HepG2 (cell line): ENCODE data around the gene GALNT18. TPM values are rescaled to one million over a fixed set of nuclear protein-coding genes. Genes with fewer than 3 reads are reported as not detected.

ENCODE experiments used
- ATAC-seq: fragments of 200-7000 bp; cut with Tn5 transposase; 3 replicates; pipeline ENCODE4 v1.9.1; 2020; ENCODE audit warnings: mild to moderate bottlenecking, moderate library complexity
- BruUV-seq: library from RNA; stranded (reverse); fragments of 400-500 nt; replicated peaks from 2 replicates; lab custom pipeline; 2021; lab: Mats Ljungman, UMichigan
- CTCF ChIA-PET: fragments of 300-600 bp; formaldehyde crosslinking; extraction: SDS; loops from one replicate; lab custom pipeline; 2021; ENCODE audit warnings: low total read pairs, inconsistent platforms, low intra/inter-chr PET ratio; lab: Yijun Ruan, JAX
- POLR2A ChIA-PET: fragments of 350-600 bp; sonication (Branson Sonifier 250); formaldehyde crosslinking; loops from one replicate; lab custom pipeline; 2020; ENCODE audit warnings: antibody characterized with exemption, inconsistent platforms; lab: Yijun Ruan, JAX
- DNase-seq: peaks from one replicate; pipeline ENCODE4 v3.0.0-alpha.2; 2015; ENCODE audit warnings: low spot score
- FAIRE-seq: peaks from 3 replicates; lab custom pipeline; 2011; peaks lifted over from hg19 to GRCh38; lab: Jason Lieb, UNC
- H2AFZ ChIP-seq: one replicate; pipeline ENCODE4 v1.6.1; 2011; ENCODE audit warnings: low read length, inconsistent platforms
- H3K27ac ChIP-seq: fragments of 300-600 bp; 3 replicates; pipeline ENCODE4 v1.8.0; 2011; ENCODE audit warnings: mixed run types, mild to moderate bottlenecking, mixed read lengths, low read length, inconsistent platforms; ENCODE audit not compliant: insufficient read depth; ENCODE audit errors: extremely low read length
- H3K27me3 ChIP-seq, 2 experiments: fragments of 200-600 bp in 1 of 2; 2 replicates in 1 of 2; 3 replicates in 1 of 2; pipeline versions ENCODE4 v1.6.0 to v1.8.0; 2011; ENCODE audit warnings: low read length in 2 of 2, mild to moderate bottlenecking in 2 of 2, moderate library complexity in 2 of 2, inconsistent platforms in 1 of 2; ENCODE audit not compliant: insufficient read depth in 2 of 2, control insufficient read depth in 1 of 2
- H3K36me3 ChIP-seq, 2 experiments: fragments of 200-600 bp in 1 of 2; replicated peaks in 1 of 2; 2 replicates in 1 of 2; 3 replicates in 1 of 2; pipeline versions ENCODE4 v1.5.1 to v1.8.0; 2011; ENCODE audit warnings: low read length in 2 of 2, inconsistent platforms in 1 of 2; ENCODE audit not compliant: insufficient read depth in 2 of 2, control insufficient read depth in 1 of 2
- H3K4me1 ChIP-seq: 2 replicates; pipeline ENCODE4 v1.5.1; 2012; ENCODE audit warnings: low read length, inconsistent platforms; ENCODE audit not compliant: insufficient read depth
- H3K4me2 ChIP-seq: 2 replicates; pipeline ENCODE4 v1.6.0; 2011; ENCODE audit warnings: low read depth, low read length, inconsistent platforms
- H3K4me3 ChIP-seq, 3 experiments: fragments of 200-600 bp in 1 of 3; sonication (generic), shearing (Covaris generic) in 1 of 3; replicated peaks in 1 of 3; 2 replicates each; pipeline ENCODE4 v1.5.1; 2011 to 2016; ENCODE audit warnings: low read length in 3 of 3, inconsistent platforms in 2 of 3, low read depth in 2 of 3, mild to moderate bottlenecking in 2 of 3, control low read depth in 1 of 3, mixed read lengths in 1 of 3; ENCODE audit not compliant: insufficient read depth in 1 of 3
- H3K79me2 ChIP-seq: one replicate; pipeline ENCODE4 v1.6.1; 2011; ENCODE audit warnings: low read length, inconsistent platforms; ENCODE audit not compliant: insufficient read depth
- H3K9ac ChIP-seq: 2 replicates; pipeline ENCODE4 v1.6.0; 2011; ENCODE audit warnings: mild to moderate bottlenecking, low read depth, low read length, inconsistent platforms; ENCODE audit not compliant: insufficient read depth
- H3K9me3 ChIP-seq: 2 replicates; pipeline ENCODE4 v1.5.1; 2012; ENCODE audit warnings: mild to moderate bottlenecking, low read length
- H4K20me1 ChIP-seq: 2 replicates; pipeline ENCODE4 v1.6.0; 2011; ENCODE audit warnings: inconsistent platforms, mild to moderate bottlenecking, low read length, moderate library complexity; ENCODE audit not compliant: insufficient read depth
- ATRX ChIP-seq: sonication (generic); formaldehyde crosslinking; IDR thresholded peaks from 2 replicates; pipeline ENCODE4 v1.4.0; 2020; ENCODE audit warnings: missing genetic modification reagents, borderline replicate concordance
- CENPX ChIP-seq: sonication (generic); formaldehyde crosslinking; IDR thresholded peaks from 2 replicates; pipeline ENCODE4 v1.9.0; 2021; ENCODE audit warnings: mild to moderate bottlenecking, missing genetic modification reagents, moderate library complexity
- FOXK2 ChIP-seq: fragments of 450-650 bp; IDR thresholded peaks from 2 replicates; pipeline ENCODE4 v1.6.1; 2016
- MIER2 ChIP-seq: IDR thresholded peaks from 2 replicates; pipeline ENCODE4 v1.6.1; 2016; ENCODE audit warnings: missing biosample characterization, missing genetic modification reagents
- NONO ChIP-seq, 2 experiments: fragments of 450-650 bp in 1 of 2; sonication (generic) in 1 of 2; formaldehyde crosslinking in 1 of 2; IDR thresholded peaks in 1 of 2; conservative IDR thresholded peaks in 1 of 2; 2 replicates each; pipeline versions ENCODE4 v1.6.1 to v1.8.0; 2017 to 2022; ENCODE audit warnings: mild to moderate bottlenecking in 1 of 2, missing genetic modification reagents in 1 of 2, moderate library complexity in 1 of 2
- SMAD1 ChIP-seq: sonication (generic); formaldehyde crosslinking; IDR thresholded peaks from 2 replicates; pipeline ENCODE4 v1.4.0; 2020; ENCODE audit warnings: missing genetic modification reagents, low read depth, mild to moderate bottlenecking, borderline replicate concordance
- U2AF2 ChIP-seq: fragments of 200-400 bp; formaldehyde crosslinking; IDR thresholded peaks from 2 replicates; pipeline ENCODE4 v1.6.1; 2017; ENCODE audit warnings: low read depth, mild to moderate bottlenecking, low read length
- ZFP62 ChIP-seq: sonication (generic); formaldehyde crosslinking; IDR thresholded peaks from 2 replicates; pipeline ENCODE4 v1.4.0; 2020; ENCODE audit warnings: missing genetic modification reagents
- ZNF251 ChIP-seq: sonication (generic); formaldehyde crosslinking; IDR thresholded peaks from 2 replicates; pipeline ENCODE4 v1.9.0; 2021; ENCODE audit warnings: mild to moderate bottlenecking, missing genetic modification reagents
- ZNF292 ChIP-seq: sonication (generic); formaldehyde crosslinking; IDR thresholded peaks from 2 replicates; pipeline ENCODE4 v1.8.1; 2022; ENCODE audit warnings: mild to moderate bottlenecking, low read depth, missing genetic modification reagents, borderline replicate concordance
- WGBS: methylation state at CpG from one replicate; pipeline ENCODE4 v1.1.6; 2017; ENCODE audit warnings: low lambda C conversion rate; 5-methylcytosine and 5-hydroxymethylcytosine counted together
- in situ Hi-C: cut with HindIII; loops from 2 replicates; pipeline ENCODE4 v1.10.0; 2017; ENCODE audit warnings: low pct_unique_long_range_greater_than_20kb; ENCODE audit not compliant: extremely low pct_ligation_motif_present
- intact Hi-C: fragments of 100-400 bp; cut with micrococcal nuclease; formaldehyde crosslinking; loops from one replicate; pipeline ENCODE4 v1.10.0; 2022; ENCODE audit not compliant: unreplicated experiment
- polyA plus RNA-seq, 8 experiments: library from polyadenylated mRNA; depleted of rRNA in 3 of 8; stranded (reverse) in 7 of 8; unstranded in 1 of 8; fragments of >200 nt; fragmentation: Illumina TruSeq in 4 of 8; extraction: Trizol in 4 of 8; gene quantifications; 2 replicates each; pipeline versions ENCODE4 v1.2.1 to v1.2.3, GENCODE V29; 2011 to 2016; ENCODE audit warnings: low read depth in 4 of 8, missing spikeins in 1 of 8, mixed read lengths in 1 of 8; ENCODE audit not compliant: insufficient read depth in 1 of 8
- total RNA-seq, 5 experiments: library from RNA; depleted of rRNA; stranded (reverse); fragments of >200 nt; fragmentation: Illumina TruSeq; extraction: Trizol; gene quantifications; 2 replicates each; pipeline ENCODE4 v1.2.3, GENCODE V29; 2016; ENCODE audit warnings: low read depth in 1 of 5
- TF ChIP-seq, protein P1 (sequence below): sonication (generic); formaldehyde crosslinking; IDR thresholded peaks from 2 replicates; pipeline ENCODE4 v1.4.0; 2020; ENCODE audit warnings: missing genetic modification reagents
- TF ChIP-seq, protein P2 (sequence below): IDR thresholded peaks from 2 replicates; pipeline ENCODE4 v1.6.1; 2016; ENCODE audit warnings: low read depth, missing genetic modification reagents, missing compliant biosample characterization

The GALNT18 gene
- total and polyA plus RNA-seq, 2 of the 13 experiments (the other 11 are each of a cell fraction or from before 2014, with no cell fraction given): 0.11 TPM; not detected in 1

DNA sequence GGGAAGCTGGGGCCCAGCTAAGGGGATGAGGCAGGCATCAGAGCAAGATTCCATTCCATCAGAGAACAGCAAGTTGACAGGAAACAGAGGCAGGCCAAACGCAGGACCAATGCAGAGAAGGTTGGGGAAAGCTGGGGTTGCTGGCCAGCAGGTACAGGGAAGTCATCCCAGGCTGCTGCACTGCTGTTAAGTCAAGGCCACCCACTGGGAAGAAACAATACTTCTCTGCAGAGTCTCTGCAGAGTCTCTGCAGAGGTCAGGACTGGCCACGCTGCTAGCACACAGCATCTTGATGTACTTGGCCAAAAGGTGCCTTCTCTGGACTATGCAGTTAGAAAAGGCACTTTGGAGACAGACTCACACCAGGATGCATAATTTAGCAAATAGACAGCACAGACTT lies 200.3 kb downstream of the GALNT18 start:
- H3K27me3 ChIP-seq: peaks cover 2 to 5% of the 10 kb centered on the region in 2 experiments; a peak in 3 of 5 replicates
- no peaks in the 10 kb centered on the region for H3K36me3 ChIP-seq
- no peaks in the 10 kb centered on the region for H3K9me3 ChIP-seq
- ChIA-PET CTCF (no interaction called here), POLR2A (no interaction called here)
- H3K4me3 ChIP-seq: no peak overlapping the region
- BruUV-seq: no TSS peak
- no peaks in the 10 kb centered on the region for H4K20me1 ChIP-seq
- TF ChIP-seq ZFP62 (CRISPR knock-in tag) (no peak), ZNF251 (CRISPR knock-in tag) (no peak), FOXK2 (no peak), ATRX (CRISPR knock-in tag) (no peak)
- WGBS: no CpG with 5 or more reads among the region's 2 CpGs
- intact Hi-C loops (no loop called here), in situ Hi-C loops (no loop called here)
- FAIRE-seq: no peak
- H2AFZ ChIP-seq: no peak overlapping the region
- DNase-seq: no peak
- H3K4me1 ChIP-seq: no peaks in the 10 kb centered on the region
- H3K79me2 ChIP-seq: no peaks in the 10 kb centered on the region
- H3K27ac ChIP-seq: no peak overlapping the region
- H3K4me2 ChIP-seq: no peak overlapping the region
- no peak overlapping the region for H3K9ac ChIP-seq
- ATAC-seq: no peak

DNA sequence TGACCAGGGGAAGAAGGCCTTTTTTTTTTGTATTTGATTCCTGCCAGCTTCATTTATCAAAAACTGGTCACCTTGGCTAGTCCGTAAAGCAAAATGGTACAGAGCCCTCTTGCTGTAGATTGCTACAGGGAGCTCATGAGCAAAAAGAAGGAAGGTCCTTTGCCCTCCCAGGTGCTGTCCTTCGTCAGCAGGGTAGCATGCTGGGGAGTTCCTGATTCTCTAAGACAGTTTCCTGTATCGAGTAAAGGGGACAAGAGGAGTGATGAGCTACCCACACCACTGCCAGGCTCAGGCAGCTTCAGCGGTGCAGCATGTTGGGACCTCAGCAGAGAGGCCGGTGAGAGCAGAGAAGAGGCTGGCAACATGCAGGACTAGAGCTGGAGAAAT lies 200.9 kb downstream of the GALNT18 start:
- no peak for ATAC-seq
- TF ChIP-seq ZNF292 (CRISPR knock-in tag): no peak
- no peak for TF ChIP-seq U2AF2
- no peak for TF ChIP-seq NONO (IDR thresholded peaks at IDR 0.05)
- no peak for TF ChIP-seq NONO (CRISPR knock-in tag; conservative IDR thresholded peaks at IDR 0.05)
- TF ChIP-seq, protein P1, sequence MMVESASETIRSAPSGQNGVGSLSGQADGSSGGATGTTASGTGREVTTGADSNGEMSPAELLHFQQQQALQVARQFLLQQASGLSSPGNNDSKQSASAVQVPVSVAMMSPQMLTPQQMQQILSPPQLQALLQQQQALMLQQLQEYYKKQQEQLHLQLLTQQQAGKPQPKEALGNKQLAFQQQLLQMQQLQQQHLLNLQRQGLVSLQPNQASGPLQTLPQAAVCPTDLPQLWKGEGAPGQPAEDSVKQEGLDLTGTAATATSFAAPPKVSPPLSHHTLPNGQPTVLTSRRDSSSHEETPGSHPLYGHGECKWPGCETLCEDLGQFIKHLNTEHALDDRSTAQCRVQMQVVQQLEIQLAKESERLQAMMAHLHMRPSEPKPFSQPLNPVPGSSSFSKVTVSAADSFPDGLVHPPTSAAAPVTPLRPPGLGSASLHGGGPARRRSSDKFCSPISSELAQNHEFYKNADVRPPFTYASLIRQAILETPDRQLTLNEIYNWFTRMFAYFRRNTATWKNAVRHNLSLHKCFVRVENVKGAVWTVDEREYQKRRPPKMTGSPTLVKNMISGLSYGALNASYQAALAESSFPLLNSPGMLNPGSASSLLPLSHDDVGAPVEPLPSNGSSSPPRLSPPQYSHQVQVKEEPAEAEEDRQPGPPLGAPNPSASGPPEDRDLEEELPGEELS (CRISPR knock-in tag): no peak
- no peak for TF ChIP-seq MIER2 (CRISPR knock-in tag)
- TF ChIP-seq, protein P2, sequence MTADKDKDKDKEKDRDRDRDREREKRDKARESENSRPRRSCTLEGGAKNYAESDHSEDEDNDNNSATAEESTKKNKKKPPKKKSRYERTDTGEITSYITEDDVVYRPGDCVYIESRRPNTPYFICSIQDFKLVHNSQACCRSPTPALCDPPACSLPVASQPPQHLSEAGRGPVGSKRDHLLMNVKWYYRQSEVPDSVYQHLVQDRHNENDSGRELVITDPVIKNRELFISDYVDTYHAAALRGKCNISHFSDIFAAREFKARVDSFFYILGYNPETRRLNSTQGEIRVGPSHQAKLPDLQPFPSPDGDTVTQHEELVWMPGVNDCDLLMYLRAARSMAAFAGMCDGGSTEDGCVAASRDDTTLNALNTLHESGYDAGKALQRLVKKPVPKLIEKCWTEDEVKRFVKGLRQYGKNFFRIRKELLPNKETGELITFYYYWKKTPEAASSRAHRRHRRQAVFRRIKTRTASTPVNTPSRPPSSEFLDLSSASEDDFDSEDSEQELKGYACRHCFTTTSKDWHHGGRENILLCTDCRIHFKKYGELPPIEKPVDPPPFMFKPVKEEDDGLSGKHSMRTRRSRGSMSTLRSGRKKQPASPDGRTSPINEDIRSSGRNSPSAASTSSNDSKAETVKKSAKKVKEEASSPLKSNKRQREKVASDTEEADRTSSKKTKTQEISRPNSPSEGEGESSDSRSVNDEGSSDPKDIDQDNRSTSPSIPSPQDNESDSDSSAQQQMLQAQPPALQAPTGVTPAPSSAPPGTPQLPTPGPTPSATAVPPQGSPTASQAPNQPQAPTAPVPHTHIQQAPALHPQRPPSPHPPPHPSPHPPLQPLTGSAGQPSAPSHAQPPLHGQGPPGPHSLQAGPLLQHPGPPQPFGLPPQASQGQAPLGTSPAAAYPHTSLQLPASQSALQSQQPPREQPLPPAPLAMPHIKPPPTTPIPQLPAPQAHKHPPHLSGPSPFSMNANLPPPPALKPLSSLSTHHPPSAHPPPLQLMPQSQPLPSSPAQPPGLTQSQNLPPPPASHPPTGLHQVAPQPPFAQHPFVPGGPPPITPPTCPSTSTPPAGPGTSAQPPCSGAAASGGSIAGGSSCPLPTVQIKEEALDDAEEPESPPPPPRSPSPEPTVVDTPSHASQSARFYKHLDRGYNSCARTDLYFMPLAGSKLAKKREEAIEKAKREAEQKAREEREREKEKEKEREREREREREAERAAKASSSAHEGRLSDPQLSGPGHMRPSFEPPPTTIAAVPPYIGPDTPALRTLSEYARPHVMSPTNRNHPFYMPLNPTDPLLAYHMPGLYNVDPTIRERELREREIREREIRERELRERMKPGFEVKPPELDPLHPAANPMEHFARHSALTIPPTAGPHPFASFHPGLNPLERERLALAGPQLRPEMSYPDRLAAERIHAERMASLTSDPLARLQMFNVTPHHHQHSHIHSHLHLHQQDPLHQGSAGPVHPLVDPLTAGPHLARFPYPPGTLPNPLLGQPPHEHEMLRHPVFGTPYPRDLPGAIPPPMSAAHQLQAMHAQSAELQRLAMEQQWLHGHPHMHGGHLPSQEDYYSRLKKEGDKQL (CRISPR knock-in tag): no peak
- TF ChIP-seq CENPX: no peak
- TF ChIP-seq SMAD1 (CRISPR knock-in tag): no peak

More for the DNA sequence above, 200.9 kb downstream of the GALNT18 start:
- Histone ChIP-seq H3K4me1 (no peaks in the 10 kb centered on the region), H2AFZ (no peak overlapping the region), H3K9ac (no peak overlapping the region), H3K27ac (no peak overlapping the region), H3K4me2 (no peak overlapping the region), H3K9me3 (no peaks in the 10 kb centered on the region), H3K79me2 (no peaks in the 10 kb centered on the region), H4K20me1 (no peaks in the 10 kb centered on the region), H3K4me3 (no peak overlapping the region), H3K36me3 (no peaks in the 10 kb centered on the region), H3K27me3 (peaks cover 2 to 6% of the 10 kb centered on the region in 2 experiments; a peak in 3 of 5 replicates)
- no TSS peak for BruUV-seq
- FAIRE-seq: no peak
- in situ Hi-C loops: no loop called here
- DNase-seq: no peak
- intact Hi-C loops: no loop called here
- 21% methylated on average over 5 of the region's 5 CpGs for WGBS
- CTCF ChIA-PET: no interaction called here
- POLR2A ChIA-PET: no interaction called here
